IPS-18a (cell line): ENCODE results near the gene ICAM2.

Source experiments
- H3K27ac ChIP-seq: one replicate; pipeline ENCODE4 v1.5.1; 2013; ENCODE audit warnings: low read length
- H3K27me3 ChIP-seq: one replicate; pipeline ENCODE4 v1.6.1; 2013; ENCODE audit warnings: mild to moderate bottlenecking, low read length; ENCODE audit not compliant: control insufficient read depth, insufficient read depth
- H3K36me3 ChIP-seq: one replicate; pipeline ENCODE4 v1.6.1; 2013; ENCODE audit warnings: low read depth, low read length; ENCODE audit not compliant: control insufficient read depth
- H3K4me1 ChIP-seq: one replicate; pipeline ENCODE4 v1.6.1; 2013; ENCODE audit warnings: low read depth, low read length; ENCODE audit not compliant: control insufficient read depth
- H3K4me3 ChIP-seq: one replicate; pipeline ENCODE4 v1.5.1; 2013; ENCODE audit warnings: low read length
- H3K9ac ChIP-seq: one replicate; pipeline ENCODE4 v1.6.1; 2013; ENCODE audit warnings: mild to moderate bottlenecking, low read length, moderate library complexity
- H3K9me3 ChIP-seq: one replicate; pipeline ENCODE4 v1.6.1; 2013; ENCODE audit warnings: low read depth, low read length; ENCODE audit not compliant: control insufficient read depth

The ICAM2 gene

GRCh38 chr17:63998721-63999679 lies 21.4 kb downstream of the ICAM2 start:
- no peak overlapping the region for H3K27ac ChIP-seq
- peaks cover 23% of the 10 kb centered on the region for H3K27me3 ChIP-seq
- no peaks in the 10 kb centered on the region for H3K36me3 ChIP-seq
- H3K9ac ChIP-seq = no peak overlapping the region
- no peaks in the 10 kb centered on the region for H3K9me3 ChIP-seq
- peak overlapping the region; percentile 82 for H3K4me3 ChIP-seq
- no peaks in the 10 kb centered on the region for H3K4me1 ChIP-seq

GRCh38 chr17:63998050-63998720 lies 22.2 kb downstream of the ICAM2 start, which contains the start of gene PRR29:
TSS of gene PRR29 (plus strand) at chr17:63998351. CDS start at chr17:63998365, 14 bp downstream.
- Histone ChIP-seq H3K27ac (no peak within 1 kb of the TSS), H3K27me3 (peaks cover 23% of the 10 kb centered on the region), H3K4me1 (no peaks in the 10 kb centered on the region), H3K4me3 (peak within 1 kb of the TSS; percentile 82), H3K9me3 (no peaks in the 10 kb centered on the region), H3K9ac (no peak within 1 kb of the TSS), H3K36me3 (no peaks in the 10 kb centered on the region)

- Histone ChIP-seq H3K27ac (no peak overlapping the region), H3K4me3 (peak overlapping the region; percentile 82), H3K36me3 (no peaks in the 10 kb centered on the region), H3K27me3 (peaks cover 23% of the 10 kb centered on the region), H3K4me1 (no peaks in the 10 kb centered on the region), H3K9me3 (no peaks in the 10 kb centered on the region), H3K9ac (no peak overlapping the region)
Measured at GRCh38 chr17:63997341-63998048, 22.9 kb downstream of the ICAM2 start.

- Histone ChIP-seq H3K36me3 (no peaks in the 10 kb centered on the region), H3K27me3 (peaks cover 23% of the 10 kb centered on the region), H3K9ac (no peak overlapping the region), H3K27ac (no peak overlapping the region), H3K9me3 (no peaks in the 10 kb centered on the region), H3K4me1 (no peaks in the 10 kb centered on the region), H3K4me3 (no peak overlapping the region)
Measured at GRCh38 chr17:63996430-63997182, 23.8 kb downstream of the ICAM2 start.

GRCh38 chr17:63995626-63996025 lies 24.8 kb downstream of the ICAM2 start:
- Histone ChIP-seq H3K4me1 (no peaks in the 10 kb centered on the region), H3K9ac (no peak overlapping the region), H3K27me3 (peaks cover 23% of the 10 kb centered on the region), H3K9me3 (no peaks in the 10 kb centered on the region), H3K4me3 (no peak overlapping the region), H3K36me3 (no peaks in the 10 kb centered on the region), H3K27ac (no peak overlapping the region)

GRCh38 chr17:63993368-63993985 lies 27.0 kb downstream of the ICAM2 start:
- no peak overlapping the region for H3K9ac ChIP-seq

GRCh38 chr17:63991611-63992010 lies 28.8 kb downstream of the ICAM2 start:
- no peak overlapping the region for H3K27ac ChIP-seq
- H3K9ac ChIP-seq = no peak overlapping the region
- H3K36me3 ChIP-seq = no peaks in the 10 kb centered on the region
- H3K9me3 ChIP-seq = no peaks in the 10 kb centered on the region
- peaks cover 2% of the 10 kb centered on the region for H3K27me3 ChIP-seq
- H3K4me3 ChIP-seq = no peak overlapping the region
- peaks cover 3% of the 10 kb centered on the region for H3K4me1 ChIP-seq

More at GRCh38 chr17:63993368-63993985, 27.0 kb downstream of the ICAM2 start:
- H3K27ac ChIP-seq = no peak overlapping the region
- no peaks in the 10 kb centered on the region for H3K36me3 ChIP-seq
- H3K9me3 ChIP-seq = no peaks in the 10 kb centered on the region
- H3K4me3 ChIP-seq = no peak overlapping the region
- peaks cover 3% of the 10 kb centered on the region for H3K4me1 ChIP-seq
- peaks cover 14% of the 10 kb centered on the region for H3K27me3 ChIP-seq

GRCh38 chr17:63989622-63990345 lies 30.6 kb downstream of the ICAM2 start:
- Histone ChIP-seq H3K27ac (no peak overlapping the region), H3K27me3 (no peaks in the 10 kb centered on the region), H3K36me3 (no peaks in the 10 kb centered on the region), H3K9ac (no peak overlapping the region), H3K4me3 (no peak overlapping the region), H3K4me1 (peaks cover 3% of the 10 kb centered on the region), H3K9me3 (no peaks in the 10 kb centered on the region)

GRCh38 chr17:63988741-63989621 lies 31.5 kb downstream of the ICAM2 start:
- Histone ChIP-seq H3K27me3 (no peaks in the 10 kb centered on the region), H3K9me3 (no peaks in the 10 kb centered on the region), H3K27ac (no peak overlapping the region), H3K4me1 (peaks cover 3% of the 10 kb centered on the region), H3K36me3 (no peaks in the 10 kb centered on the region), H3K4me3 (no peak overlapping the region), H3K9ac (no peak overlapping the region)
